ENCODE data around the gene CITED1. TPM values are rescaled to one million over a fixed set of nuclear protein-coding genes. Genes with fewer than 3 reads are reported as not detected.
"Not testable (repeated sequence)": the region's sequence is repeated elsewhere in the genome, so short reads cannot be mapped to it uniquely, and the experiment has no call there.

The CITED1 gene
- total RNA-seq, 4 donors from 2014 or later: 1.4 to 1.7 TPM; not detected in 2

DNA sequence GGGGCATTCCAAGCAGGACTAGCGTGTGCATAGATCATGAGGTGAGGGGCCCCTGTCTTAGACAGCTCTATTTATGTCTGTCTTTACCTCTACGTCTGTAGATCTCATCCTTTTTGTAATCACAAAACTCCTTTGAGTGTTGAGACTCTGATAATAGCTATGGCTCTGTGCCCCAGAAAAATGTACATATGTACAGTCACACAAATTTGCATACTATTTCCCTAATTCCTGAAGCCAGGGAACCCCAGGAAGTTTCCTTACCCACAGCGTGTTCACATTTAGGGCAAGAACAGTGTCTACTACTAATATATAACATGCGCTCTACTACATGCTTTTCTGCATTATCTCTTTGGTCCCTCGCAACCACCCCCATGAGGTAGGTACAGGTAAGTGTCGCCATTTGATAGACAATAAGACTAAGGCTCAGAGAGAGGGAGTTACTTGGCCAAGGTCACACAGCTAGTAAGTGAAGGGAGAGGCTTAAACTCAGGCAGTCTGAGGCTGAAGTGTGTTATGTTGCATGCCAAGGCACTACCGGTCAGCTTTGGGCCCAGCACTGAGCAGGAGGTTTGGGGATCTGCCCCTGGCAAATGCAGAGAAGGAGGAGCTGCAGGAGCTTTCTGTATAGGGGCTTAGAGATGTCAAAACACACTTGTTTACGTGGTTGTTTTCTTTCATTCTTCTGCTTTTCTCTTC, 21.0 kb upstream of the CITED1 start:
- no peaks in the 10 kb centered on the region for H3K9me3 ChIP-seq
- no peak for TF ChIP-seq POLR2A (IDR thresholded peaks at IDR 0.05)
- no peak for TF ChIP-seq EP300 (IDR thresholded peaks at IDR 0.05)
- no peak for TF ChIP-seq POLR2AphosphoS5 (IDR thresholded peaks at IDR 0.05)
- TF ChIP-seq, protein P1, sequence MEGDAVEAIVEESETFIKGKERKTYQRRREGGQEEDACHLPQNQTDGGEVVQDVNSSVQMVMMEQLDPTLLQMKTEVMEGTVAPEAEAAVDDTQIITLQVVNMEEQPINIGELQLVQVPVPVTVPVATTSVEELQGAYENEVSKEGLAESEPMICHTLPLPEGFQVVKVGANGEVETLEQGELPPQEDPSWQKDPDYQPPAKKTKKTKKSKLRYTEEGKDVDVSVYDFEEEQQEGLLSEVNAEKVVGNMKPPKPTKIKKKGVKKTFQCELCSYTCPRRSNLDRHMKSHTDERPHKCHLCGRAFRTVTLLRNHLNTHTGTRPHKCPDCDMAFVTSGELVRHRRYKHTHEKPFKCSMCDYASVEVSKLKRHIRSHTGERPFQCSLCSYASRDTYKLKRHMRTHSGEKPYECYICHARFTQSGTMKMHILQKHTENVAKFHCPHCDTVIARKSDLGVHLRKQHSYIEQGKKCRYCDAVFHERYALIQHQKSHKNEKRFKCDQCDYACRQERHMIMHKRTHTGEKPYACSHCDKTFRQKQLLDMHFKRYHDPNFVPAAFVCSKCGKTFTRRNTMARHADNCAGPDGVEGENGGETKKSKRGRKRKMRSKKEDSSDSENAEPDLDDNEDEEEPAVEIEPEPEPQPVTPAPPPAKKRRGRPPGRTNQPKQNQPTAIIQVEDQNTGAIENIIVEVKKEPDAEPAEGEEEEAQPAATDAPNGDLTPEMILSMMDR (IDR thresholded peaks at IDR 0.05): no peak
- H3K4me3 ChIP-seq: no peak overlapping the region
- no peaks in the 10 kb centered on the region for H3K4me1 ChIP-seq
- no peak overlapping the region for H3K27ac ChIP-seq
- WGBS, 2 donors (ENCODE audit: low coverage in 1 of 2): 63 to 100% methylated on average over 2 to 5 of the region's 8 CpGs
- ATAC-seq: no peak
- no peaks in the 10 kb centered on the region for H3K27me3 ChIP-seq
- H3K36me3 ChIP-seq: no peaks in the 10 kb centered on the region

DNA sequence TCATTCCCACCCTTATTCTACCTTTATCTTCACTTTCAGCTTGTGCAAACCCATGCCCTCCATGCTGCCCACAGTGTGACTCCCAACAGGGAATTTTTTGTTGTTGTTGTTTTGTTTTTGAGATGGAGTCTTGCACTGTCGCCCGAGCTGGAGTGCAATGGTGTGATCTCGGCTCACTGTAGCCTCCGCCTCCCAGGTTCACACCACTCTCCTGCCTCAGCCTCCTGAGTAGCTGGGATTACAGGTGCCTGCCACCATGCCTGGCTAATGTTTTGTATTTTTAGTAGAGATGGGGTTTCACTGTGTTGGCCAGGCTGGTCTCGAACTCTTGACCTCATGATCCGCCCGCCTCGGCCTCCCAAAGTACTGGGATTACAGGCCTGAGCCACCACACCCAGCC, 13.9 kb upstream of the CITED1 start:
- not testable (repeated sequence) for H3K27me3 ChIP-seq, H3K9me3 ChIP-seq, H3K36me3 ChIP-seq, H3K4me3 ChIP-seq, H3K4me1 ChIP-seq, ATAC-seq, H3K27ac ChIP-seq
- whole genome bisulfite sequencing, 2 donors (ENCODE audit: low coverage in 1 of 2): 91 to 100% methylated on average over 4 of the region's 8 CpGs

DNA sequence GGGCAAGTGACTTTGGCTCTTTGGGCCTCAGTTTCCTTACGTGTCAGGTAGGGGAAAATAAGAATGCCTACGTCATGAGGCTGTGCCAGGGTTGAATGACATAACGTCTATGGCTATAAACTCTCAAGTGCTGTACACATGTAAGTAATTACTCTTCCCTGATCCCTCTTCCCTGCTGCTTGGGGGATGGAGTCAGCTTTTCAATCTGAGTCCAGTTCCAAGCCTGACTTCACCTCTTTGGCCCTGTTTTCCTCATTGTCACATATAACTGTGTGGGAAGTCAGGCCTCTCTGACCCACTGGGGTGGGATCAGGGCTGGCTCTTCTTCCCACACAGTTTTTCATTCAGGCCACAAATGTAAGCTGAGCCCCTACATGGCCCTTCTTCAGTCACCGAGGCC, 11.4 kb upstream of the CITED1 start:
- no peak overlapping the region for H3K27ac ChIP-seq
- no peak for TF ChIP-seq POLR2A (IDR thresholded peaks at IDR 0.05)
- TF ChIP-seq, protein P1 (IDR thresholded peaks at IDR 0.05): no peak
- no peak for TF ChIP-seq EP300 (IDR thresholded peaks at IDR 0.05)
- H3K9me3 ChIP-seq: no peaks in the 10 kb centered on the region
- WGBS, 2 donors (ENCODE audit: low coverage in 1 of 2): 80% methylated on average over 1 of the region's 4 CpGs; no CpG with 5 or more reads in 1 of the 2 donors
- ATAC-seq: no peak
- no peaks in the 10 kb centered on the region for H3K27me3 ChIP-seq
- H3K4me3 ChIP-seq: no peak overlapping the region
- H3K4me1 ChIP-seq: peaks cover 0 to 27% (median 0%) of the 10 kb centered on the region in 3 donors
- H3K36me3 ChIP-seq: no peaks in the 10 kb centered on the region

DNA sequence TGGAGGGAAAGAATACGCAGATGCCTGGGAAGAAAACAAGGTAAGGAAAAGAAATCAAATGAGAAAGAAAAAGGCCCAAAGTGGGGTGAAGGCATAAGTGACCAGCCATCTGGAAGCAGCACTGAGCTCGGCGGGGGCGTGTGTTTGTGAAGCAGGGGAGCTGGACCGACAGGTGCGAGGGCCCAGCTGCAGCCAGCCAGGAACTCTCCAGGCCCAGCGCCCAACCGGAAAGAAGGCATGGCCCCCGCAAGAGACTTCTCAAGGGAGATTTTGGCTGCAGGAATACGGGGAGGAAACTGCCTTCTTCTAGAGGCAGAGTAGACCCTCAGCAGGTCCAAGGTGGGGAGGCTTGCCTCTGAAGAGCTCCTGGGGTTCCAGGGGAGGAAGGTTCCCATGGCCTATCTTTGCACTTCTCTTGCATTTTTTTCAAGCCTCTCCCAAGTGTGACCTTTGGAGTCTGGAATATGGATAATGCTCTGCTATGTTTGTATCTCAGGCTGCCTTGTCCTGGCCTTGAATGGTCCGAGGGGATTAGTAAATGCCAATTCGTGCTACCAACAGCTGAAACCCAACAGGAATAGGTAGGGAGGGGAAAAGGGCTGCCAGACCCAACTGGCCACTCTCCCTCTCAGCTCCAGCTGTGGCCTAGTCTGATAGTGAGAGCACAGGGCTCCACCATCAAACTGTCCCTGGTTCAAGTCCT, 10.8 kb upstream of the CITED1 start:
- TF ChIP-seq EP300 (IDR thresholded peaks at IDR 0.05): no peak
- no peak for TF ChIP-seq POLR2A (IDR thresholded peaks at IDR 0.05)
- no peak for TF ChIP-seq POLR2AphosphoS5 (IDR thresholded peaks at IDR 0.05)
- TF ChIP-seq, protein P1 (IDR thresholded peaks at IDR 0.05): no peak
- no peak overlapping the region for H3K27ac ChIP-seq
- H3K27me3 ChIP-seq: no peaks in the 10 kb centered on the region
- no peak overlapping the region for H3K4me3 ChIP-seq
- WGBS, 2 donors (ENCODE audit: low coverage in 1 of 2): 56 to 57% methylated on average over 4 to 9 of the region's 12 CpGs
- no peaks in the 10 kb centered on the region for H3K9me3 ChIP-seq
- no peaks in the 10 kb centered on the region for H3K36me3 ChIP-seq
- ATAC-seq: no peak
- H3K4me1 ChIP-seq: peaks cover 0 to 27% (median 0%) of the 10 kb centered on the region in 3 donors

DNA sequence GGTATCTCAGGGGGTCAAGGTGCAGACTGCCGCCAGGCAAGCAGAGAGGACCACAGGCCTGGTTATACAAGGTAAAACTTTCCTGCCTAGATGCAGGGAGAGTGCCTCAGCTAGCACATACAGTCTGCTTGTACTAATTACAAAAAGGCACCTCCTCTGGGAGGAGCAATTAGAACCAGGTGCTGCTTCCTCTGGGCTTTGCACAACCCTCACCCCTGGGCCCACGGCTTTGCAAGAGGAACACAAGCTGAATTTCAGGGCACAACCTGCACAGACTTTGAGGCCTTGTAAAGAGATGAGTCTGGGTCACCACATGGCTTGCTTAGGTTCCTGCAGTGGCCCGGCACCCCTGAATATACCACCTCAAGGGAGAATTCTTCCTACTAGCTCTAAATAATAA, 9.2 kb upstream of the CITED1 start:
- no peak for ATAC-seq
- peaks cover 0 to 27% (median 0%) of the 10 kb centered on the region in 3 donors for H3K4me1 ChIP-seq
- WGBS, 2 donors (ENCODE audit: low coverage in 1 of 2): 67% methylated on average over 1 of the region's 3 CpGs; no CpG with 5 or more reads in 1 of the 2 donors
- peak overlapping the region in 2 of 4 donors; percentile 67 to 71 for H3K27ac ChIP-seq
- H3K27me3 ChIP-seq: no peaks in the 10 kb centered on the region
- H3K9me3 ChIP-seq: no peaks in the 10 kb centered on the region
- TF ChIP-seq EP300 (IDR thresholded peaks at IDR 0.05) (no peak), POLR2A (IDR thresholded peaks at IDR 0.05) (no peak), POLR2AphosphoS5 (IDR thresholded peaks at IDR 0.05) (no peak)
- TF ChIP-seq, protein P1 (IDR thresholded peaks at IDR 0.05): no peak
- H3K4me3 ChIP-seq: no peak overlapping the region
- no peaks in the 10 kb centered on the region for H3K36me3 ChIP-seq
